ENCODE results near the gene DNAJB13. TPM values are rescaled to one million over a fixed set of nuclear protein-coding genes. Genes with fewer than 3 reads are reported as not detected.

The DNAJB13 gene
- polyA plus RNA-seq, 1 donor from 2014 or later: not detected

DNA sequence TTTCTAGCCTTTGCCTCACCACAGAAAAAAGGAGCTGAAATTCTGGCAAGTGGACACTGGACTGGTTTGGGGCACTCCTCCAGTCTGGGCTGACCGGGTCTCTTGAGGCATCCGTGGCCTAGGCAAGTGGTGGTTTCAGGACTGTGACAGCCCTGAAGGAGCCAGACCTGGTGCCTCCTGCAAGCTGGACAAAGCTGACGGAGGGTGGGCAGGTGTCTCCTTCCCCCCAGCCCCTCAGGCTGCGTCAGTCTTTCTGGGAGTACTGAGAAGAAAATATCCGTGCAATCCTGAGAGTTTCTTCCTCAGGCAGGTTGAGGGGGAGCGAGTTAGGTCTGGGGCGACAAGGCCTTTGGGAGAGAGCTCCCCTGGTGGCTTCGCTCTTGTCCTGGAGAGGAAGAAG lies 62.3 kb downstream of the DNAJB13 start:
- Histone ChIP-seq H3K4me2 (ENCODE audit: low read length) (no peak overlapping the region), H3K9me2 (ENCODE audit: insufficient read depth, low read length) (no peaks in the 10 kb centered on the region), H3K36me3 (ENCODE audit: insufficient read depth, low read length) (no peaks in the 10 kb centered on the region), H3K9me3 (ENCODE audit: low read length) (no peaks in the 10 kb centered on the region), H3K27me3 (ENCODE audit: insufficient read depth, low read depth, low read length) (no peaks in the 10 kb centered on the region), H3K27ac (ENCODE audit: low read length) (no peak overlapping the region), H2AFZ (ENCODE audit: low read depth, low read length) (no peak overlapping the region), H3K4me3 (ENCODE audit: low read length) (no peak overlapping the region), H3K79me2 (replicated peaks; ENCODE audit: insufficient read depth, low read length) (no peaks in the 10 kb centered on the region), H3K9ac (ENCODE audit: low read length) (no peak overlapping the region), H4K20me1 (ENCODE audit: insufficient read depth) (no peaks in the 10 kb centered on the region), H3F3A (ENCODE audit: insufficient read depth, low read length, poor library complexity, severe bottlenecking) (no peaks in the 10 kb centered on the region)
- TF ChIP-seq EP300 (conservative IDR thresholded peaks at IDR 0.05; ENCODE audit: poor library complexity, severe bottlenecking) (no peak), EZH2 (IDR thresholded peaks at IDR 0.05; ENCODE audit: borderline replicate concordance, insufficient read depth, low read length, poor library complexity, severe bottlenecking) (no peak), SMC3 (conservative IDR thresholded peaks at IDR 0.05; ENCODE audit: poor library complexity) (no peak), MXI1 (conservative IDR thresholded peaks at IDR 0.05; ENCODE audit: poor library complexity, severe bottlenecking) (no peak), POLR2AphosphoS5 (IDR thresholded peaks at IDR 0.05) (no peak), RAD21 (conservative IDR thresholded peaks at IDR 0.05) (no peak), TAF1 (IDR thresholded peaks at IDR 0.05; ENCODE audit: low read depth) (no peak)
- TF ChIP-seq, protein P1, sequence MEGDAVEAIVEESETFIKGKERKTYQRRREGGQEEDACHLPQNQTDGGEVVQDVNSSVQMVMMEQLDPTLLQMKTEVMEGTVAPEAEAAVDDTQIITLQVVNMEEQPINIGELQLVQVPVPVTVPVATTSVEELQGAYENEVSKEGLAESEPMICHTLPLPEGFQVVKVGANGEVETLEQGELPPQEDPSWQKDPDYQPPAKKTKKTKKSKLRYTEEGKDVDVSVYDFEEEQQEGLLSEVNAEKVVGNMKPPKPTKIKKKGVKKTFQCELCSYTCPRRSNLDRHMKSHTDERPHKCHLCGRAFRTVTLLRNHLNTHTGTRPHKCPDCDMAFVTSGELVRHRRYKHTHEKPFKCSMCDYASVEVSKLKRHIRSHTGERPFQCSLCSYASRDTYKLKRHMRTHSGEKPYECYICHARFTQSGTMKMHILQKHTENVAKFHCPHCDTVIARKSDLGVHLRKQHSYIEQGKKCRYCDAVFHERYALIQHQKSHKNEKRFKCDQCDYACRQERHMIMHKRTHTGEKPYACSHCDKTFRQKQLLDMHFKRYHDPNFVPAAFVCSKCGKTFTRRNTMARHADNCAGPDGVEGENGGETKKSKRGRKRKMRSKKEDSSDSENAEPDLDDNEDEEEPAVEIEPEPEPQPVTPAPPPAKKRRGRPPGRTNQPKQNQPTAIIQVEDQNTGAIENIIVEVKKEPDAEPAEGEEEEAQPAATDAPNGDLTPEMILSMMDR (IDR thresholded peaks at IDR 0.05; ENCODE audit: poor library complexity, severe bottlenecking): no peak
- TF ChIP-seq, protein P2, sequence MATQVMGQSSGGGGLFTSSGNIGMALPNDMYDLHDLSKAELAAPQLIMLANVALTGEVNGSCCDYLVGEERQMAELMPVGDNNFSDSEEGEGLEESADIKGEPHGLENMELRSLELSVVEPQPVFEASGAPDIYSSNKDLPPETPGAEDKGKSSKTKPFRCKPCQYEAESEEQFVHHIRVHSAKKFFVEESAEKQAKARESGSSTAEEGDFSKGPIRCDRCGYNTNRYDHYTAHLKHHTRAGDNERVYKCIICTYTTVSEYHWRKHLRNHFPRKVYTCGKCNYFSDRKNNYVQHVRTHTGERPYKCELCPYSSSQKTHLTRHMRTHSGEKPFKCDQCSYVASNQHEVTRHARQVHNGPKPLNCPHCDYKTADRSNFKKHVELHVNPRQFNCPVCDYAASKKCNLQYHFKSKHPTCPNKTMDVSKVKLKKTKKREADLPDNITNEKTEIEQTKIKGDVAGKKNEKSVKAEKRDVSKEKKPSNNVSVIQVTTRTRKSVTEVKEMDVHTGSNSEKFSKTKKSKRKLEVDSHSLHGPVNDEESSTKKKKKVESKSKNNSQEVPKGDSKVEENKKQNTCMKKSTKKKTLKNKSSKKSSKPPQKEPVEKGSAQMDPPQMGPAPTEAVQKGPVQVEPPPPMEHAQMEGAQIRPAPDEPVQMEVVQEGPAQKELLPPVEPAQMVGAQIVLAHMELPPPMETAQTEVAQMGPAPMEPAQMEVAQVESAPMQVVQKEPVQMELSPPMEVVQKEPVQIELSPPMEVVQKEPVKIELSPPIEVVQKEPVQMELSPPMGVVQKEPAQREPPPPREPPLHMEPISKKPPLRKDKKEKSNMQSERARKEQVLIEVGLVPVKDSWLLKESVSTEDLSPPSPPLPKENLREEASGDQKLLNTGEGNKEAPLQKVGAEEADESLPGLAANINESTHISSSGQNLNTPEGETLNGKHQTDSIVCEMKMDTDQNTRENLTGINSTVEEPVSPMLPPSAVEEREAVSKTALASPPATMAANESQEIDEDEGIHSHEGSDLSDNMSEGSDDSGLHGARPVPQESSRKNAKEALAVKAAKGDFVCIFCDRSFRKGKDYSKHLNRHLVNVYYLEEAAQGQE (IDR thresholded peaks at IDR 0.05; ENCODE audit: borderline replicate concordance): no peak

DNA sequence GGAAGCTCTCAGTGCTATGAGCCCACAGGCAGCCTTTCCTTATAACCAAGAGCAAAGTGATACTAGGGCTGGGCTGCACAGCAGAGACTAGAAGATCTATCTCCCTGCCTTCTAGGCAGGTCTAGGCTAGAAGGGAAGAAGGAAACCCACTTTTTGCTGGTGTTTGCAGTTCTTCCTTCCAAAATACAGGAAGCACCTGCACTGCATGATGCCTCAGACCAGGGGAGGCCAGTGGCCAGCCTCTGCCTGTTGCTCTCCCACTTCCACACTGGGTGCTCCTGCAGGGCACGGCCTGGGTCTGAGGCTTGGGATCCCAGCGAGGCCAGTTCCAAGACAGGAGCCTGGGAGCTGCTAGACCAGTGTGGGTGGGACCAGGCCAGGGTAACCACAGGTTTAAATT lies 64.1 kb downstream of the DNAJB13 start:
- no peaks in the 10 kb centered on the region for H3K9me2 ChIP-seq (ENCODE audit: insufficient read depth, low read length)
- no peak overlapping the region for H3K27ac ChIP-seq (ENCODE audit: low read length)
- no peaks in the 10 kb centered on the region for H3K27me3 ChIP-seq (ENCODE audit: insufficient read depth, low read depth, low read length)
- H4K20me1 ChIP-seq (ENCODE audit: insufficient read depth): no peaks in the 10 kb centered on the region
- H3K36me3 ChIP-seq (ENCODE audit: insufficient read depth, low read length): no peaks in the 10 kb centered on the region
- H3K9me3 ChIP-seq (ENCODE audit: low read length): no peaks in the 10 kb centered on the region
- no peak overlapping the region for H3K4me2 ChIP-seq (ENCODE audit: low read length)
- no peak for TF ChIP-seq POLR2AphosphoS5 (IDR thresholded peaks at IDR 0.05)
- TF ChIP-seq, protein P2 (IDR thresholded peaks at IDR 0.05; ENCODE audit: borderline replicate concordance): no peak
- TF ChIP-seq RAD21 (conservative IDR thresholded peaks at IDR 0.05): no peak
- TF ChIP-seq EZH2 (IDR thresholded peaks at IDR 0.05; ENCODE audit: borderline replicate concordance, insufficient read depth, low read length, poor library complexity, severe bottlenecking): no peak
- TF ChIP-seq SMC3 (conservative IDR thresholded peaks at IDR 0.05; ENCODE audit: poor library complexity): no peak
- no peak for TF ChIP-seq MXI1 (conservative IDR thresholded peaks at IDR 0.05; ENCODE audit: poor library complexity, severe bottlenecking)
- TF ChIP-seq, protein P1 (IDR thresholded peaks at IDR 0.05; ENCODE audit: poor library complexity, severe bottlenecking): no peak
- no peak for TF ChIP-seq TAF1 (IDR thresholded peaks at IDR 0.05; ENCODE audit: low read depth)
- TF ChIP-seq EP300 (conservative IDR thresholded peaks at IDR 0.05; ENCODE audit: poor library complexity, severe bottlenecking): no peak
- H3K79me2 ChIP-seq (replicated peaks; ENCODE audit: insufficient read depth, low read length): no peaks in the 10 kb centered on the region
- no peak overlapping the region for H2AFZ ChIP-seq (ENCODE audit: low read depth, low read length)
- H3F3A ChIP-seq (ENCODE audit: insufficient read depth, low read length, poor library complexity, severe bottlenecking): no peaks in the 10 kb centered on the region
- H3K4me3 ChIP-seq (ENCODE audit: low read length): no peak overlapping the region
- H3K9ac ChIP-seq (ENCODE audit: low read length): no peak overlapping the region
